ENCODE measurements around the gene TANGO6. TPM values are rescaled to one million over a fixed set of nuclear protein-coding genes. Genes with fewer than 3 reads are reported as not detected.

Gene TANGO6
- total RNA-seq, 1 donor from 2014 or later: 12.8 TPM

DNA sequence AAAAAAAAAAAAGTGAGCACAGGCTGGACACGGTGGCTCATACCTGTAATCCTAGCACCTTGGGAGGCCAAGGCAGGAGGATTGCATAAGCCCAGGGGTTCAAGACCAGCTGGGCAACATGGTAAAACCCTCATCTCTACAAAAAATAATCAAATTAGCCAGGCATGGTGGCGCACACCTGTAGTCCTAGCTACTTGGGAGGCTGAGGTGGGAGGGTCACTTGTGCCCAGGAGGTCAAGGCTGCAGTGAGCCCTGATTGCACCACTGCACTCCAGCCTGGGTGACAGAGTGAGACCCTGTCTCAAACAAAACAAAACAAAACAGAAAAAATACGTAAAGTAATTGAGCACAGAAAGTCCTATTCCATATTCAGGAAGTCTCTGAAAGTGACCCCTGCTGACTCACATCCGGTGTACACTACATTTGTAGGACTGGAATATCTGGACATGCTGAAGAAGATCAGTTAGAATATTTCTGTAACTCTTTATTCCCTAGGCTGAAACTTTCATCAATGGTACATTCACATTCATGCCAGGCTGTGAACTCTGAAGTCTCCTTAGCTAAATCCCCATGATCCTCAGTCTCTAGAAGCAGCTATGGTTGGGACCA lies 196.1 kb downstream of the TANGO6 start:
- H3K4me3 Mint-ChIP-seq: no peak overlapping the region
- H4K20me1 ChIP-seq (ENCODE audit: low read depth): no peaks in the 10 kb centered on the region
- TF ChIP-seq EZH2 (IDR thresholded peaks at IDR 0.05) (no peak), EZH2phosphoT487 (IDR thresholded peaks at IDR 0.05) (no peak)
- TF ChIP-seq, protein P1, sequence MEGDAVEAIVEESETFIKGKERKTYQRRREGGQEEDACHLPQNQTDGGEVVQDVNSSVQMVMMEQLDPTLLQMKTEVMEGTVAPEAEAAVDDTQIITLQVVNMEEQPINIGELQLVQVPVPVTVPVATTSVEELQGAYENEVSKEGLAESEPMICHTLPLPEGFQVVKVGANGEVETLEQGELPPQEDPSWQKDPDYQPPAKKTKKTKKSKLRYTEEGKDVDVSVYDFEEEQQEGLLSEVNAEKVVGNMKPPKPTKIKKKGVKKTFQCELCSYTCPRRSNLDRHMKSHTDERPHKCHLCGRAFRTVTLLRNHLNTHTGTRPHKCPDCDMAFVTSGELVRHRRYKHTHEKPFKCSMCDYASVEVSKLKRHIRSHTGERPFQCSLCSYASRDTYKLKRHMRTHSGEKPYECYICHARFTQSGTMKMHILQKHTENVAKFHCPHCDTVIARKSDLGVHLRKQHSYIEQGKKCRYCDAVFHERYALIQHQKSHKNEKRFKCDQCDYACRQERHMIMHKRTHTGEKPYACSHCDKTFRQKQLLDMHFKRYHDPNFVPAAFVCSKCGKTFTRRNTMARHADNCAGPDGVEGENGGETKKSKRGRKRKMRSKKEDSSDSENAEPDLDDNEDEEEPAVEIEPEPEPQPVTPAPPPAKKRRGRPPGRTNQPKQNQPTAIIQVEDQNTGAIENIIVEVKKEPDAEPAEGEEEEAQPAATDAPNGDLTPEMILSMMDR (IDR thresholded peaks at IDR 0.05): no peak
- H2AFZ ChIP-seq (replicated peaks): no peak overlapping the region
- H3K36me3 ChIP-seq: no peaks in the 10 kb centered on the region
- H3K36me3 Mint-ChIP-seq: peaks cover 12% of the 10 kb centered on the region
- H3K9me3 ChIP-seq (ENCODE audit: low read depth): no peaks in the 10 kb centered on the region
- H3K27ac ChIP-seq: no peak overlapping the region
- H3K9me3 Mint-ChIP-seq: no peaks in the 10 kb centered on the region
- H3K4me2 ChIP-seq: no peak overlapping the region
- H3K27ac Mint-ChIP-seq: no peak overlapping the region
- H3K27me3 ChIP-seq: no peaks in the 10 kb centered on the region
- H3K79me2 ChIP-seq (ENCODE audit: low read depth): no peaks in the 10 kb centered on the region
- peaks cover 2% of the 10 kb centered on the region for H3K27me3 Mint-ChIP-seq (ENCODE audit: insufficient read depth, low read depth)
- H3K9ac ChIP-seq: no peak overlapping the region
- DNase-seq (ENCODE audit: low spot score): no peak
- no peaks in the 10 kb centered on the region for H3K4me1 Mint-ChIP-seq
- H3K4me3 ChIP-seq: no peak overlapping the region
- no peaks in the 10 kb centered on the region for H3K4me1 ChIP-seq
- no peaks in the 10 kb centered on the region for H3F3A ChIP-seq (ENCODE audit: low read depth)

DNA sequence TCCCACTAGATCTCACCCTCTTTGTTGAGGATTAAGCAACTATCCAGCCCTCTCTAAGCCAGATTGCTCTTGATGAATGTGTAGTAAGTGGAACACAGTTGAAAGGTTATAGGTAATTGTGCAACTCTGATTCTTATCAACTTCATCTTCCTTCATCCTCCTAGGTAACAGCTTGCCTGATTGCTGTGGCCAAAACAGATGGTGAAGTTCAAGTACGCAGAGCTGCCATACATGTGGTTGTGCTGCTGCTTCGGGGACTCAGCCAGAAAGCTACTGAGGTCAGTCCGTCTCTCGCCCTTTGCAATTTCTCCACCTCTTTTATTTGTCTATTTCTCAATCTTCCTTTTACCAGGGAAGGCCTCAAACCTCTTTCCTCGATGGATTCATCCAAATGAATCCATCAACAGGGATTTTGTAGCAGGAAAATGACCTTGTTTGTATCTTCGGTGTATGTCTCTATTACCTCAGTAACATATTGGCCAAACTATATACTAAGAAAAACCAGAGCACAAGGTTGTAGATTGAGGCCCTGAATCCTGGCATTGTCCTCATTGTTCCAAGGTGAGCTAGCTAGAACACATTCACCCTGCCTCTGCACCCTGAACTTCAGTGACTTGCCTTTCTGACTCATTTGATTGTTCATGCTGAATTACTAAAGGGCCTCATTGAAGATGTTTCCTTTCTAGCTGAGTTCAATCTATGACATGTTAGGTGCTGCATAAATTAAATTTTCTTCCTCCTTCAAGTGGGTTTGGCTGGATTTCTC lies 197.0 kb downstream of the TANGO6 start:
- H3K27me3 Mint-ChIP-seq (ENCODE audit: insufficient read depth, low read depth): no peaks in the 10 kb centered on the region
- H3K27ac Mint-ChIP-seq: no peak overlapping the region
- no peak overlapping the region for H3K4me3 ChIP-seq
- H3K9me3 Mint-ChIP-seq: no peaks in the 10 kb centered on the region
- peaks cover 12% of the 10 kb centered on the region for H3K36me3 Mint-ChIP-seq
- no peaks in the 10 kb centered on the region for H3K27me3 ChIP-seq
- H3K4me3 Mint-ChIP-seq: no peak overlapping the region
- TF ChIP-seq EZH2 (IDR thresholded peaks at IDR 0.05) (no peak), EZH2phosphoT487 (IDR thresholded peaks at IDR 0.05) (no peak)
- TF ChIP-seq, protein P1 (IDR thresholded peaks at IDR 0.05): no peak
- H3K4me2 ChIP-seq: no peak overlapping the region
- H3K9me3 ChIP-seq (ENCODE audit: low read depth): no peaks in the 10 kb centered on the region
- no peak overlapping the region for H3K9ac ChIP-seq
- H3K4me1 ChIP-seq: no peaks in the 10 kb centered on the region
- no peaks in the 10 kb centered on the region for H3K79me2 ChIP-seq (ENCODE audit: low read depth)
- H3F3A ChIP-seq (ENCODE audit: low read depth): no peaks in the 10 kb centered on the region
- no peak overlapping the region for H2AFZ ChIP-seq (replicated peaks)
- H4K20me1 ChIP-seq (ENCODE audit: low read depth): no peaks in the 10 kb centered on the region
- H3K36me3 ChIP-seq: no peaks in the 10 kb centered on the region
- DNase-seq (ENCODE audit: low spot score): no peak
- H3K4me1 Mint-ChIP-seq: no peaks in the 10 kb centered on the region
- H3K27ac ChIP-seq: no peak overlapping the region

DNA sequence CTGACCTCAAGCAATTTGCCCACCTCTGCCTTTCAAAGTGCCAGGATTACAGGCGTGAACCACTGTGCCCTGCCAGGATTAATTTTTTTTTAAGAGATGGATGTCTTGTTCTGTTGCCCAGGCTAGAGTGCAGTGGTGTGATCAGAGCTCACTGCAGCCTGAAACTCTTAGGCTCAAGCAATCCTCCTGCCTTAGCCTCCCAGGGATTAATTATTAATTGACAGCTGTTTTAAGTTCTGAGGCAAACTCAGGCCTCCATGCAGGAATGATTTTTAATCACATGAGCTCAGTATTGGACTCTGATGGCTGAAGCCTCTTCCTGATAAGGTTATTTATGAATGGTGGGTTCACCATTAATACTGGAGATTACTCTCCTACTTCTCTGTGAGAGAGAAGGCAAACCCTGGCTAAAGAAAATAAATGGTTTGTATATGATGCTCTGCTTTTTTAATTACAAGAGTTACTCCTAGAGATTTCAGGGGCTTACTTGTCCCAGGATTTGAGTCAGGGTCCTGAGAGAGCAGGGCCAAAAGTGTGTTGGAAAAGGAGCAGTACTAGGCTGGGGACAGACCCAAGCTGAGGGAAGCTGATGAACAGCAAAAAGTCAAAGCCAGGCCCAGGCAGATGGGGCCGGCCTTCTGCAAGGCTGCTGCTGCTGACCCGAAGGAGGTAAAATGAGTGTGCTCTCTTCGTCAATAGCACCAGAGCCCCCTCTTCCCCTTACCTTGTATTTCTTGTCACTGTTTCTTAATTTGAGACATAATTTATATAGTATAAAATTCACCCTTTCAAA lies 205.2 kb downstream of the TANGO6 start:
- peaks cover 7% of the 10 kb centered on the region for H3K27me3 Mint-ChIP-seq (ENCODE audit: insufficient read depth, low read depth)
- no peaks in the 10 kb centered on the region for H4K20me1 ChIP-seq (ENCODE audit: low read depth)
- H3K4me1 ChIP-seq: no peaks in the 10 kb centered on the region
- no peaks in the 10 kb centered on the region for H3K9me3 ChIP-seq (ENCODE audit: low read depth)
- TF ChIP-seq, protein P1 (IDR thresholded peaks at IDR 0.05): no peak
- TF ChIP-seq EZH2phosphoT487 (IDR thresholded peaks at IDR 0.05) (no peak), EZH2 (IDR thresholded peaks at IDR 0.05) (no peak)
- H3K36me3 ChIP-seq: no peaks in the 10 kb centered on the region
- no peak overlapping the region for H3K4me2 ChIP-seq
- H3K9ac ChIP-seq: no peak overlapping the region
- peaks cover 4% of the 10 kb centered on the region for H3K9me3 Mint-ChIP-seq
- H3K4me1 Mint-ChIP-seq: no peaks in the 10 kb centered on the region
- no peaks in the 10 kb centered on the region for H3K79me2 ChIP-seq (ENCODE audit: low read depth)
- DNase-seq (ENCODE audit: low spot score): no peak
- no peaks in the 10 kb centered on the region for H3K36me3 Mint-ChIP-seq
- H3F3A ChIP-seq (ENCODE audit: low read depth): no peaks in the 10 kb centered on the region
- no peak overlapping the region for H3K4me3 Mint-ChIP-seq
- H3K27ac Mint-ChIP-seq: peak overlapping the region; percentile 60
- H3K27ac ChIP-seq: no peak overlapping the region
- no peaks in the 10 kb centered on the region for H3K27me3 ChIP-seq
- H3K4me3 ChIP-seq: no peak overlapping the region
- H2AFZ ChIP-seq (replicated peaks): no peak overlapping the region
